AG04449 (cell line): ENCODE data around the gene FANCB.

Experiments used
- CTCF ChIA-PET: fragments of 350-600 bp; formaldehyde crosslinking; extraction: SDS; loops from one replicate; lab custom pipeline; 2021; ENCODE audit warnings: antibody characterized with exemption; lab: Yijun Ruan, JAX
- POLR2A ChIA-PET: fragments of 400-600, 350-600 bp; formaldehyde crosslinking; extraction: SDS; loops from one replicate; lab custom pipeline; 2020; ENCODE audit warnings: antibody characterized with exemption, inconsistent platforms; lab: Yijun Ruan, JAX
- DNase-seq: peaks from one replicate; pipeline ENCODE4 v3.0.0-alpha.2; 2010; ENCODE audit warnings: low read depth, low spot score
- H3K4me3 ChIP-seq: 2 replicates; pipeline ENCODE4 v1.5.1; 2011; ENCODE audit warnings: low read depth, mild to moderate bottlenecking, control low read depth, low read length
- TF ChIP-seq, protein P1 (sequence below): IDR thresholded peaks from one replicate; pipeline ENCODE4 v1.5.1; 2011; ENCODE audit warnings: mild to moderate bottlenecking, moderate library complexity, low read length, control low read depth, inconsistent platforms; ENCODE audit not compliant: insufficient read depth; ENCODE audit errors: missing control alignments

Gene FANCB

GRCh38 chrX:14886252-14886651, 13.4 kb upstream of the FANCB start:
- no peak for DNase-seq
- ChIA-PET POLR2A (no interaction called here), CTCF (no interaction called here)
- TF ChIP-seq, protein P1, sequence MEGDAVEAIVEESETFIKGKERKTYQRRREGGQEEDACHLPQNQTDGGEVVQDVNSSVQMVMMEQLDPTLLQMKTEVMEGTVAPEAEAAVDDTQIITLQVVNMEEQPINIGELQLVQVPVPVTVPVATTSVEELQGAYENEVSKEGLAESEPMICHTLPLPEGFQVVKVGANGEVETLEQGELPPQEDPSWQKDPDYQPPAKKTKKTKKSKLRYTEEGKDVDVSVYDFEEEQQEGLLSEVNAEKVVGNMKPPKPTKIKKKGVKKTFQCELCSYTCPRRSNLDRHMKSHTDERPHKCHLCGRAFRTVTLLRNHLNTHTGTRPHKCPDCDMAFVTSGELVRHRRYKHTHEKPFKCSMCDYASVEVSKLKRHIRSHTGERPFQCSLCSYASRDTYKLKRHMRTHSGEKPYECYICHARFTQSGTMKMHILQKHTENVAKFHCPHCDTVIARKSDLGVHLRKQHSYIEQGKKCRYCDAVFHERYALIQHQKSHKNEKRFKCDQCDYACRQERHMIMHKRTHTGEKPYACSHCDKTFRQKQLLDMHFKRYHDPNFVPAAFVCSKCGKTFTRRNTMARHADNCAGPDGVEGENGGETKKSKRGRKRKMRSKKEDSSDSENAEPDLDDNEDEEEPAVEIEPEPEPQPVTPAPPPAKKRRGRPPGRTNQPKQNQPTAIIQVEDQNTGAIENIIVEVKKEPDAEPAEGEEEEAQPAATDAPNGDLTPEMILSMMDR, result no peak
- H3K4me3 ChIP-seq, result no peak overlapping the region

DNA sequence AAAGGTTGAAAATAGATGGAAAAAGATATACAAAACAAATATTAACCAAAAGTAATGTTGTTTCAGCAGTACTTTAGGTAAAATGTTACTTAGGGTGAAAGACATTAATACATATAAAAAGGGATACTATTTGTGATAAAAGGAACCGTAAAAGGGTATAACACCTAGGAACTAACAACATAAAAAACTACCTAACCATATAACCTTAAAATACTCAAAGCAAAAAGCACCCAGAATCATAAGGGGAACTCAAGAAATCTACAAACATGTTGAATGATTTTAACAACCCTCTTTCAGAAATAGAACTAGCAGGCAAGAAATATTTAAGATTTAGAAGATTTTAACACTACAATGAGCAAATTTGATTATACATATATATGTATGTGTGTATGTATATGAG, 11.8 kb upstream of the FANCB start:
- H3K4me3 ChIP-seq, result no peak overlapping the region
- ChIA-PET CTCF (no interaction called here), POLR2A (no interaction called here)
- TF ChIP-seq, protein P1, result no peak
- DNase-seq, result no peak

DNA sequence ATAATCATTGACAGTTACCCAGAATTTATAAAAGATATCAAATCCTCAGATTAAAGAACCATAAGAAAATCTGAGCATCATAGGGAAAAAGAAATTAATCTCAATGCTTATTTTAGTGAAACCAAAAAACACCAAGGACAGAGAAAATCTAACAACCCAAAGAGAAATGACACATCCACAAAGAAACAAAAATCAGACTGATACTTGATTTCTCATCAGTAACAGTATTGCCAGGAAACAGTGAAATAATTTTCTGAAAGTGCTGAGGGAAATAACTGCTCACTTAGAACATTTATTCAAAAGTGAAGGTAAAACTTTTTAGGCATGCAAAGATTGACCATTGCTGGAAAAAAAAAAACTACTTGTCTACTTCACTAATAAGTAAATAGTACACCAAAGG, 11.0 kb upstream of the FANCB start:
- TF ChIP-seq, protein P1, result no peak
- DNase-seq, result no peak
- ChIA-PET CTCF (no interaction called here), POLR2A (no interaction called here)
- no peak overlapping the region for H3K4me3 ChIP-seq

DNA sequence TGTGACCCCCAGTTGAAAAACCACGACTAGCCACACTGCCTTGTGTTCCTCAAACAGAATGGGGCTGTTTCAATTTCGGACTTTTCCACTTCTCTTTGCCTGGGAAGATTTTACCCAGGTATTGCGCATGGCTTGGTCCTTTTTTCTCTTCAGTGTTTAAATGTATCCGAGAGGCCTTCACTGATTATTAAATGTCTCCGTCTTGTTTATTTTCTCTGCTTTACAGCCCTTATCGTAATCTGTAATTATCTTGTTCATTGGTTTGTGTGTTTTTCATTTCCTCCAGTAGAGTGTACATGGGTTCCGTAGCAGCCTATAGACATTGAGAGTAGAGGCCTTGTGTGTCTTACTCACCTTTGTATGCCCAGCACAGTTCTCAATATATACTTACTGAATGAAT, 2.8 kb upstream of the FANCB start:
- CTCF ChIA-PET, result no interaction called here
- no peak for DNase-seq

DNA sequence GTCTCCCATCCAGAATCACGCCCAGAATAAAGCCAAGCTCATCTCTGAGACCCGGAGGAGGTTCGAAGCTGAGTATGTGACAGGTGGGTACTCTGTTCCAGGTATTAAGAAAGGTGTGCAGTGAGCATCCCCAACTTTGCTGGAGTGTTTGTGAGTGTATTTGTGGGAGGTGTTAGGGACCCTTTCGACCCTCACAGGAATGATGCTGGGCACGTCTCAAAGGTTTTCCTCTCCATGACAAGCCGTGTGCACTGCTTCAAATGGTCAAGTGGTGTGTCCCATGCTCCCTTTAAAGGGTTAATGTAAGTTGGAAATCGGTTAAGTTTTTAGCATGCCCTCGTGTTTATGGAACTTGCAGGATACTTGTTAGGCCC, 794 bp upstream of the FANCB start:
- TF ChIP-seq, protein P1, result no peak
- POLR2A ChIA-PET, result no interaction called here
- H3K4me3 ChIP-seq, result peak overlapping the region; percentile 69
- CTCF ChIA-PET, result interaction anchor here (1.4 kb wide), 1 partner anchor 91 kb away, joined by 3 read pairs; no protein-coding TSS in a partner anchor
- DNase-seq, result no peak

More for the DNA sequence above, 2.8 kb upstream of the FANCB start:
- POLR2A ChIA-PET, result no interaction called here
- H3K4me3 ChIP-seq, result no peak overlapping the region
- TF ChIP-seq, protein P1, result no peak

DNA sequence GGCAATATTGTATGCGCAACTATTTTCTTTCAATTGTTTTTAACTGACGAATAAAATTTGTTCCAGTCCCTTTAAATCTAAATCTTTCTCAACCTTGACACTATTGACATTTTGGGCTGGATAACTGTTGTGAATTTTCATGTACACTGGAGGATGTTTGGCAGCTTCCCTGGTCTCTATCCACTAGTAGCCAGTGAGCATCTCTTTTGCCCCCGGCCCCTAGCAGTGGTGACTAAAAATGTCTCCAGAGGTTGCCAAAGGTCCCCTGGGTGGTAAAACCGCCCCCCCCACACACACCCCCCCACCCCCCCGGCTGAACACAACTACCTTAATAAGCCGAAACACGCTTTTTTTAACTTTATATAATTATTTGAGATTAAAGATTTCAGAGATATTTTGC, 514 bp downstream of the FANCB start:
- POLR2A ChIA-PET, result interaction anchor here (0.6 kb wide), 1 partner anchor 8 kb away, joined by 3 read pairs; no protein-coding TSS in a partner anchor
- no peak for DNase-seq
- TF ChIP-seq, protein P1, result no peak
- CTCF ChIA-PET, result no interaction called here
- H3K4me3 ChIP-seq, result peak overlapping the region; percentile 72
